GM12891 (cell line): ENCODE data around the gene B3GNT7.
A peak's percentile ranks its signal among the peaks of the same experiment; 100 is the strongest.

Source experiments
- DNase-seq: peaks from one replicate; pipeline ENCODE4 v3.0.0; 2011; ENCODE audit warnings: low spot score; ENCODE audit not compliant: insufficient read length
- FAIRE-seq: peaks from 2 replicates; lab custom pipeline; 2011; peaks lifted over from hg19 to GRCh38; lab: Jason Lieb, UNC
- PAX5 ChIP-seq: IDR thresholded peaks from 2 replicates; pipeline ENCODE4 v1.6.1; 2011; ENCODE audit warnings: low read length, moderate library complexity, mild to moderate bottlenecking; ENCODE audit not compliant: insufficient read depth, severe bottlenecking
- POLR2A ChIP-seq: IDR thresholded peaks from 2 replicates; pipeline ENCODE4 v1.6.1; 2011; ENCODE audit warnings: low read depth, low read length, control low read depth
- POLR2AphosphoS5 ChIP-seq: IDR thresholded peaks from 2 replicates; pipeline ENCODE4 v1.6.1; 2011; ENCODE audit warnings: low read depth, low read length, control low read depth
- POU2F2 ChIP-seq: IDR thresholded peaks from 2 replicates; pipeline ENCODE4 v1.6.1; 2011; ENCODE audit warnings: low read depth, mild to moderate bottlenecking, control low read depth, low read length, moderate library complexity
- SPI1 ChIP-seq: IDR thresholded peaks from 2 replicates; pipeline ENCODE4 v1.6.1; 2011; ENCODE audit warnings: low read depth, low read length, control low read depth
- TAF1 ChIP-seq: IDR thresholded peaks from 2 replicates; pipeline ENCODE4 v1.6.1; 2011; ENCODE audit warnings: low read depth, low read length, control low read depth

B3GNT7 gene

DNA sequence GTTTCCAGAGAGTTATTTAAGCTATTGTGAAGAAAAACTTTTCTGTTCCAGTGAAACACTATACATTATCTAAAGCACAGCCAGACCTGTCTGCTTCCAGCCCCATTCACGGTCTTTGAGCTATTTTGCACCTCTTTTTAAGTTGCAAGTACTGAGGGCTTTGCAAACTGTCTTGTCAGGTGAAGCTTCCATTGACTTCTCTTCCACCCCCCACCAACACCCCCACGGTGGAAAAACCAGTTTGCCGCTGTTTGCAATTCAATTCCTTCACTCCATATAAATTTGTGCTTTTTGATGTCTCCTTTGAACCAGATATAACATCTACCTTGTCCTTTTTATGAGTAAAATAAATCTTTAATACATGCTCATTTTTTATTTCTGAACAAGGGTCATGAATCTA, 15.7 kb downstream of the B3GNT7 start:
- DNase-seq, result no peak
- FAIRE-seq, result no peak
- TF ChIP-seq SPI1 (no peak), PAX5 (no peak), POLR2AphosphoS5 (no peak), TAF1 (no peak), POLR2A (no peak), POU2F2 (no peak)

DNA sequence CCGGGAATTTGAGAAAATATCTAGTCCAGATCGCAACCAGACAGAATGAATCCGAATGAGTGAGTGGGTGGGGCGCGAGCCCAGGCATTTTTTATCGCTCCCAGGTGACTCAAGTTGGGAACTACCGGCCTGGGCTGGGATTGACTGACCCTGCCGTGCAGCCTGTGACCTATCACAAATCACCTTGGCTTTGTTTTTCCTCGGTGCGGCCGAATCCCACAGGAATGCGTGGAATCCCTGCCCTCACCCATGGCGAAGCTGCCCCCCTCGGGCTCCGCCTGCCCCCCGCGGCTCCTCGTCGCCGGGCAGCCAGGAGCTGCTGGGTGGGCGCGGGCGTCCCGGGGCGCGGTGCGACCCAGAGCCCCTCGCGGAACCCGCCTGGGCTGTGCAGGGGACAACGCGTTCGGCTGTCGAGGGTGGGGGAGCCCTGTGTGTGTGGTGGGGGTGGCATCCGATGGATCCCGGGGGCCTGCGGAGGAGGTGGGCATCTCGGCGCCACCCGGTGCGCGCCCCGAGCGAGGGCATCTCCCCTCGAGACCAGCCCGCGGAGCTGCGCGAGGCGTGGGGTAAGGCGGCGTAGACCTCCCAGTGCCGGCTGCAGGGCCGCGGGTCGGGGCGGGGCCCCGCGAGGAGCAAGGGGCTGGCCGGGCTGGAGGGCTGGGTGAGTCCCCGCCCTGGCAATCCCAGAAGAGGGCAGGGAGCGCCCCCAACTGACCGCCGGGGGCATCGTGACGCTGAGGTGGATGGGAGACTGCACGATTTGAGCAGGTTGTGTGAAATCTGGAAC, 16.5 kb downstream of the B3GNT7 start:
- peak; percentile 93 for FAIRE-seq
- DNase-seq, result peak; percentile 84
- no peak for TF ChIP-seq POLR2A
- no peak for TF ChIP-seq SPI1
- no peak for TF ChIP-seq POLR2AphosphoS5
- no peak for TF ChIP-seq TAF1
- no peak for TF ChIP-seq PAX5

DNA sequence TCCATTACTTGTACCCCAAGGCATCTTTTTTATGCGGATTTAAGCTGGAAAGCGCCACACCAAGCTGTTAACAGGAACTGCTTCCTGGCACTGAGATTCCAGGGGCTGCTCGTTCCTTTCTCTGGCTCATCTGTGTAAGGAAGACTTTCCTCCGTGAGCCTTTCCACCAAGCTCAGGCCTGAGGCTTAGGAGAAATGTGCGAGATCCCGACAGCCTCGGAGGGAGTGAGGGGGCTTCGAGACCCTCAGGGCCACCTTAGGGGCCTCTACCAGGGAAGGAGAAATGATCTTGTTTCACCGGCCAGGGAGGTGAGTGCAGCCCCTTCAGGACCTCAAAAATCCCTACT, 17.1 kb downstream of the B3GNT7 start:
- DNase-seq, result no peak
- no peak for TF ChIP-seq PAX5
- TF ChIP-seq SPI1, result no peak
- TF ChIP-seq TAF1, result no peak
- no peak for TF ChIP-seq POLR2A
- TF ChIP-seq POU2F2, result no peak
- TF ChIP-seq POLR2AphosphoS5, result no peak
- no peak for FAIRE-seq

DNA sequence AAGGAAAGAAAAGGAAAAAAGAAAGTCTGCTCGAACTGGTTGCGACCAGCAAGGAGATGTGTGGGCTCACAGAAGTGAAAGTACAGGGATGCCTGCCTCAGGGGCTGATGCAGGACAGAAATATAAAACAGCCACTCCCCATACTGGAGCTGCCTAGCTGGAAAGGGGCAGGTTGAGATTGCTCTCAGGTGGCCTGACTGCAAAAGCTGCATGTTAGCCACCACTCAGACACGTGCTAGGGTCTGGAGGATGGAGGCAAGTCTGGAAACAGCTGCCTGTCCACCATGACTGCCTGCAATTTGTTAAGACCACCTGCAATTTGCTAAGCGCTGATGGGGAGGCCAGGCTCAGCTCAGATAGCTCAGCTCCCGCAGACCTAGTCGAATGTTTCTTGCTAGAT, 17.9 kb downstream of the B3GNT7 start:
- no peak for FAIRE-seq
- TF ChIP-seq PAX5 (no peak), POLR2AphosphoS5 (no peak), POLR2A (no peak), POU2F2 (no peak), SPI1 (no peak), TAF1 (no peak)
- DNase-seq, result no peak

DNA sequence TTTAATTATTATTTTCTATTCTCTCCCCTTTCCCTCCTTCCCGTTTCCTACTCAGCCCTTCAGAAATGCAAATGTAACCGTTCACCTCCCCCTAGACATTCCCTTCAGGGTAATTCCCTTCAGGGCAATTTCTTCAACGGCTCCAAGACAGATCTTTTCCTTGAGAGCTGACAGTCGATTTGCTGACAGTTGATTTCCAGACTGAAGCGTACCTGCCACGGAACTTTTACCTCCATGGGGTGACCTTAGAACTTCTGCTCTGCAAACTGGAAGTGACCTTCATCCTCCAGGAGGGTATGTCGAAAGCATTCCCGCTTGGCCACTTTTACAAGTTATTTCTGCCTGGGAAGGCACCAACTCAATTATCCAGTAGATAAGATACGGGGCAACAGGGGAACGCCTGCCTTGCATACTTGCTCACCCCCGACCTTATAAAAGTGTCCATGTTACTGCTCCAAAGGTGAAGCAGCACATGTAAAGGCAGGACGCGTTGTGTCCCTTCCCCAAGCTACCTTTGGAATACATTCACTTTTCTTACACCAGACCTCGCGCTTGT, 18.5 kb downstream of the B3GNT7 start:
- TF ChIP-seq POLR2AphosphoS5 (no peak), SPI1 (no peak), POLR2A (no peak), TAF1 (no peak), PAX5 (no peak), POU2F2 (no peak)
- DNase-seq, result no peak
- no peak for FAIRE-seq

DNA sequence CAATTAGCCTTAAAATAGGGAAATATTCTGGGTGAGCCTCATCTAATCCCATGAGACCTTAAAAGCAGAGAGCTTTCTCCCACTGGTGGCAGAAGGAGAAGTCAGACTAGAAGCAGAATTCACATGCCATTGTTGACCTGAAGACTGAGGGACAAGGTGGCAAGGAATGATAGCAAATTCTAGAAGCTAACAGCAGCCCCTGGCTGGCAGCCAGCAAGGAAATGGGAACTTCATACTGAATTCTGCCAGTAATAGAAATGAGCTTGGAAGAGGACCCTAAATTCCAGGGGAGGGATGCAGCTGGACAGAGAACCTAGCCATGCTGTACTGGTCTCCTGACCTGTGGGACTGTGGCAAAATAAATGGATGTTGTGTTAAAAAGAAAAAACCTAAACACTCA, 19.5 kb downstream of the B3GNT7 start:
- no peak for TF ChIP-seq TAF1
- no peak for FAIRE-seq
- DNase-seq, result no peak

DNA sequence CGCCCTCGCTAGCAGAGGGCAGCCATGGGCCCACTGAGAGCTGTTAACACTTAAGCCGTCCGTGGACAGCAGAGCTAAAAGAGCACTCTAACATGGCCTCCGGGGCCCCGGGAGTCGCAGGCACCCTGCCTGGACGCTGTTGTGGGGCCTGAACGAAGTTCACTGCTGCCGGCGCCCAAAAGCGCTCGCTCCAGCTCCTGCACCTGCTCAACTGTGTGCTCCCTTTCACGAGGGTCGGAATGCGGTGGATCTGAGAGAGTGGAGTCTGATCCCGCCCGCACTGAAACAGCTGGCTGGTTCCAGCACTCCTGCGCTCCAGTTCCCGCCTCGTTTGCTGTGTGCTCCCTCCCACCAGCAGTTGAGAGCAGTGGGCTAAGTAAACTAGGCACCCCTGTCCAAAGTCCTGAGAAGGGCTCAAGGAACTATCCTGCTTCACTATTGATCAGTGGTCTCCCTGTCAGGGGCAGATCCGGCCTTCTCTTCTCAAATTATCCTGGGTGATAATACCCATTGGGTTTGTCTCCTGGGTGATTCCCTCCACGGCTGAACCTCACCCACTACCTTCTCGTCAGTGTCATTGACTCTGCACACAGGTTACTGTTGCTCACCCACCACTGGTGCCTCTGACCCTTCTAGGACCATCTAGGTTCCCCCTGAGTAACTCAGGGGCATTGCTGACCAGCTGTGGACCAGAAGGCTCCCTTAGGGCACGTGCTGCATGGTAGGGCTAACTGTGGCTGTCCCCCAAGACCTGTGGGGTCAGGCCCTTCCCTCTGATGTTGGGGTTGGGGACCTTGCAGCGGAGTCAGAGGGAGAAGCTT, 23.5 kb downstream of the B3GNT7 start:
- DNase-seq, result no peak
- no peak for FAIRE-seq
- TF ChIP-seq POU2F2 (no peak), POLR2AphosphoS5 (no peak), POLR2A (no peak), SPI1 (no peak), TAF1 (no peak), PAX5 (no peak)

DNA sequence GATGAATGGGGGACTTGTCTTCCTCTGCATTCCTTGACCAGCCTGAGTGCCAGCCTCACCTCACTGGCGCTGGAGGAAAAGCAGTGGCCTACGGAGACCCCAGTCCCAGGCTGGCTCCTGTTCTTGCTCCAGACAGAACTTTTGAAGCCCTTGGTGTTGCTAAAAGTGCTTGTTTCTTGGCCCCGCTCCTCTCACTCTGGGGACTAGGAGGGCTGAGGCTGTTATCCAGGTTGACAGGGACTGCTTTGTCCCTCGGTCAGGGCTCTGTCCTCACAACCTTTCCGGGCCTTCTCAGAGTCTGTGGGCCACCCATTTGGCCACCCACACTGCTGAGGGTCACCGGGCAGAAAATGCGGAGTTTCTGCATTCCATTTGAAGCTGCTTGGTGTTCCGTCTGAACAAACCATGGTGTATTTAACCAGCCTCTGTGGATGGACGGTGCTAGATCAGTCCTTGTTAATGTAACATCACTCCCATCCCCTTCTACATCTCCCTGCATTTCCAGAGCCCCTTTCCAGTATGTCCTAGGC, 25.6 kb downstream of the B3GNT7 start:
- no peak for DNase-seq
- TF ChIP-seq SPI1 (no peak), POU2F2 (no peak), PAX5 (no peak), TAF1 (no peak), POLR2AphosphoS5 (no peak), POLR2A (no peak)
- FAIRE-seq, result no peak

DNA sequence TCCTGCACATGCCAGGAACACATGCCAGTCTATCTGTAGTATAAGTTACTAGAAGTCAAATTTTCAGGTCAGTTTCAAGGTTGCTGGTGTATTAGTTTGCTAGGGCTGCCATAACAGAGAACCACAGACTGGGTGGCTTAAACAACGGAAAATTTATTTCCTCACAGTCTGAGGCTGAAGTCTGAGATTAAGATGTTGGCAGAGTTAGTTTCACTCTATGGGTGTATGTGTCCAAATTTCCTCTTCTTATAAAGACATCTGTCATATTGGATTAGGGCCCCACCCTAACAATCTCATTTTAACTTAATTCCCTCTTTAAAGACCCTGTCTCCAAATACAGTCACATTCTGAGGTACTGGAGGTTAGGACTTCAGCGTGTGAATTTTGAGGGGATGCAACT, 26.5 kb downstream of the B3GNT7 start:
- no peak for DNase-seq
- FAIRE-seq, result no peak
- no peak for TF ChIP-seq PAX5
- no peak for TF ChIP-seq POU2F2
- no peak for TF ChIP-seq TAF1
- no peak for TF ChIP-seq SPI1
- TF ChIP-seq POLR2A, result no peak
- no peak for TF ChIP-seq POLR2AphosphoS5
